ENCODE data around the gene C5orf63. TPM values are rescaled to one million over a fixed set of nuclear protein-coding genes. Genes with fewer than 3 reads are reported as not detected.

C5orf63 gene
- total and polyA plus RNA-seq, 9 donors = 5.0 to 9.3 (median 6.8) TPM

- 0% methylated on average over 2 of the region's 3 CpGs for WGBS (ENCODE audit: insufficient coverage)
- Histone ChIP-seq H3K27me3 (ENCODE audit: control insufficient read depth, insufficient read depth, low read length) (no peaks in the 10 kb centered on the region), H3K4me3 (ENCODE audit: low read length) (no peak overlapping the region), H3K27ac (ENCODE audit: low read length) (peak overlapping the region; percentile 73), H3K36me3 (ENCODE audit: control insufficient read depth, insufficient read depth, low read length) (no peaks in the 10 kb centered on the region), H3K4me1 (ENCODE audit: control insufficient read depth, insufficient read depth, low read length) (peaks cover 37% of the 10 kb centered on the region), H3K9me3 (replicated peaks; ENCODE audit: control insufficient read depth, low read depth, low read length) (no peaks in the 10 kb centered on the region)
- peak; percentile 58 for DNase-seq
Observed at GRCh38 chr5:127002390-127002789, 70.9 kb downstream of the C5orf63 start.

GRCh38 chr5:127001621-127002296, 71.5 kb downstream of the C5orf63 start:
- Histone ChIP-seq H3K36me3 (ENCODE audit: control insufficient read depth, insufficient read depth, low read length) (no peaks in the 10 kb centered on the region), H3K4me1 (ENCODE audit: control insufficient read depth, insufficient read depth, low read length) (peaks cover 38% of the 10 kb centered on the region), H3K27ac (ENCODE audit: low read length) (peak overlapping the region; percentile 73), H3K4me3 (ENCODE audit: low read length) (no peak overlapping the region), H3K9me3 (replicated peaks; ENCODE audit: control insufficient read depth, low read depth, low read length) (no peaks in the 10 kb centered on the region), H3K27me3 (ENCODE audit: control insufficient read depth, insufficient read depth, low read length) (no peaks in the 10 kb centered on the region)
- no CpG with 5 or more reads among the region's 4 CpGs for WGBS (ENCODE audit: insufficient coverage)
- peak; percentile 77 for DNase-seq

Other genes starting within 250 kb of the C5orf63 start
- gene MARCHF3, start 42.9 kb downstream of the C5orf63 start, total RNA-seq = 11.6 TPM
- gene MARCHF3, start 42.9 kb downstream of the C5orf63 start, polyA plus RNA-seq (ENCODE audit: insufficient read depth in 1 of 8, insufficient read length in 8 of 8, low replicate concordance in 1 of 8) = 10 to 100 TPM in 4 of 8 donors, 1 to 10 TPM in 4; 7.0 to 13.1 (median 10.0) TPM
- 41.5 TPM for gene MEGF10, start 217.3 kb upstream of the C5orf63 start, total RNA-seq
- 10 to 100 TPM; 26.4 to 46.9 (median 38.5) TPM for gene MEGF10, start 217.3 kb upstream of the C5orf63 start, polyA plus RNA-seq (ENCODE audit: insufficient read depth in 1 of 8, insufficient read length in 8 of 8, low replicate concordance in 1 of 8)

Measured in muscle of leg (tissue), 11 donors.